Endodermal cell (in vitro differentiated cells): ENCODE results near the gene RRAD. TPM values are rescaled to one million over a fixed set of nuclear protein-coding genes. Genes with fewer than 3 reads are reported as not detected.

Source experiments
- DNase-seq: peaks from one replicate; pipeline ENCODE4 v3.0.0-alpha.2; 2017
- H3K27ac ChIP-seq: 2 replicates; pipeline ENCODE4 v1.5.1; 2013; ENCODE audit warnings: mild to moderate bottlenecking, low read depth, low read length, moderate library complexity
- H3K27me3 ChIP-seq: 2 replicates; pipeline ENCODE4 v1.6.1; 2013; ENCODE audit warnings: mild to moderate bottlenecking, low read length, moderate library complexity; ENCODE audit not compliant: insufficient read depth, control insufficient read depth, poor library complexity, severe bottlenecking
- H3K36me3 ChIP-seq: 2 replicates; pipeline ENCODE4 v1.7.0; 2013; ENCODE audit warnings: mild to moderate bottlenecking, low read length, moderate library complexity; ENCODE audit not compliant: control insufficient read depth, insufficient read depth
- H3K4me1 ChIP-seq: one replicate; pipeline ENCODE4 v1.7.0; 2013; ENCODE audit warnings: low read length; ENCODE audit not compliant: control insufficient read depth, insufficient read depth
- H3K4me3 ChIP-seq: 2 replicates; pipeline ENCODE4 v1.5.1; 2013; ENCODE audit warnings: mild to moderate bottlenecking, low read length, moderate library complexity
- H3K9ac ChIP-seq: 2 replicates; pipeline ENCODE4 v1.6.1; 2013; ENCODE audit warnings: mild to moderate bottlenecking, low read length, moderate library complexity; ENCODE audit not compliant: poor library complexity, severe bottlenecking; ENCODE audit errors: extremely low read depth
- H3K9me3 ChIP-seq: 2 replicates; pipeline ENCODE4 v1.6.1; 2013; ENCODE audit warnings: mild to moderate bottlenecking, low read length, moderate library complexity; ENCODE audit not compliant: control insufficient read depth
- H3K27ac Mint-ChIP-seq: 2 replicates; pipeline ENCODE4 v1.8.0; 2020; ENCODE audit warnings: mixed read lengths
- H3K27me3 Mint-ChIP-seq: 2 replicates; pipeline ENCODE4 v1.8.0; 2021; ENCODE audit warnings: mild to moderate bottlenecking, mixed read lengths; ENCODE audit not compliant: insufficient read depth
- H3K36me3 Mint-ChIP-seq: 2 replicates; pipeline ENCODE4 v1.8.0; 2020; ENCODE audit warnings: low read depth, mixed read lengths
- H3K4me1 Mint-ChIP-seq: 2 replicates; pipeline ENCODE4 v1.8.0; 2020; ENCODE audit warnings: mixed read lengths
- H3K4me3 Mint-ChIP-seq: 2 replicates; pipeline ENCODE4 v1.8.0; 2020; ENCODE audit warnings: mild to moderate bottlenecking, moderate library complexity, mixed read lengths
- H3K9me3 Mint-ChIP-seq: 2 replicates; pipeline ENCODE4 v1.8.0; 2020; ENCODE audit warnings: mild to moderate bottlenecking, mixed read lengths
- CTCF ChIP-seq: fragments of 200-600 bp; sonication (generic); conservative IDR thresholded peaks from 2 replicates; pipeline ENCODE4 v1.5.0; 2021; ENCODE audit warnings: antibody characterized with exemption, mild to moderate bottlenecking
- WGBS, 2 experiments: methylation state at CpG; one replicate each; pipeline versions ENCODE4 v1.1.5 to v1.1.7; 2013; ENCODE audit warnings: missing lambda C conversion rate in 2 of 2, mixed read lengths in 1 of 2; ENCODE audit not compliant: insufficient coverage in 1 of 2, insufficient read length in 1 of 2; 5-methylcytosine and 5-hydroxymethylcytosine counted together
- total RNA-seq, 2 donors: library from RNA; stranded (reverse); fragmentation: NEBNext Ultra II Directional in 1 of 2; extraction: Animal tissue kit (Norgen Biotek cat#: 25700) in 1 of 2; gene quantifications; 2 replicates in 1 of 2; 3 replicates in 1 of 2; pipeline ENCODE4 v1.2.1, GENCODE V29; 2021

RRAD gene
- total RNA-seq, 2 donors from 2014 or later: 0.55 TPM; not detected in 1

GRCh38 chr16:66888647-66889615, 36.4 kb downstream of the RRAD start:
- Mint-ChIP-seq H3K4me3 (no peak overlapping the region), H3K36me3 (peaks cover 28% of the 10 kb centered on the region), H3K27ac (no peak overlapping the region), H3K4me1 (peaks cover 22% of the 10 kb centered on the region), H3K27me3 (no peaks in the 10 kb centered on the region), H3K9me3 (no peaks in the 10 kb centered on the region)
- no peak overlapping the region for H3K27ac ChIP-seq
- WGBS, 2 experiments: 91 to 94% methylated on average over 5 to 6 of the region's 6 CpGs
- DNase-seq: no peak
- H3K4me1 ChIP-seq: peaks cover 11% of the 10 kb centered on the region
- peaks cover 25% of the 10 kb centered on the region for H3K36me3 ChIP-seq
- H3K9me3 ChIP-seq: no peaks in the 10 kb centered on the region
- no peaks in the 10 kb centered on the region for H3K27me3 ChIP-seq
- no peak for TF ChIP-seq CTCF
- H3K9ac ChIP-seq: no peak overlapping the region
- no peak overlapping the region for H3K4me3 ChIP-seq

DNA sequence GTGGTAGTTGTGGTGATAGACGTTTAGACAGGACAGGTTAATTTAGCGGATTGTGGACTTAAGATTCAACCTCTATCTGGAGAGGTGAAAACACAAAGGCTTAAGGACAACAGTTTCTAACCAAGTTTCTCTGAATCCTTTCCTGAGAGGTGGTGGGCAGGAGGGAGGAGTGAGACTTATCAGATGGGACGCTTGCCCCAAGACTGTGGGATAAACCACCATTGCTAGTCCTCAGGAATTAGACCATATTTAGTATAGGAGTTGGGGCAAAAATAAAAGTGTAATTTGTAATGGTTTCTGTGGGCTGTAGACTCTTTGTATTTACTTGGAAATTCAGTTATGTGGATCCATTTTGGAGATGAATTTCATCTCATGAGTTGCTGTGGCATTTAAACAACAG, 38.4 kb downstream of the RRAD start:
- H3K27me3 ChIP-seq: no peaks in the 10 kb centered on the region
- peaks cover 26% of the 10 kb centered on the region for H3K36me3 ChIP-seq
- no peak overlapping the region for H3K4me3 Mint-ChIP-seq
- DNase-seq: no peak
- 69 to 91% methylated on average over 3 of the region's 3 CpGs for WGBS, 2 experiments
- peaks cover 11% of the 10 kb centered on the region for H3K4me1 ChIP-seq
- peak overlapping the region; percentile 75 for H3K27ac Mint-ChIP-seq
- no peaks in the 10 kb centered on the region for H3K9me3 ChIP-seq
- no peak for TF ChIP-seq CTCF
- peak overlapping the region; percentile 14 for H3K9ac ChIP-seq
- no peak overlapping the region for H3K27ac ChIP-seq
- H3K27me3 Mint-ChIP-seq: no peaks in the 10 kb centered on the region
- H3K4me3 ChIP-seq: peak overlapping the region; percentile 7
- no peaks in the 10 kb centered on the region for H3K9me3 Mint-ChIP-seq
- peaks cover 28% of the 10 kb centered on the region for H3K36me3 Mint-ChIP-seq
- peaks cover 22% of the 10 kb centered on the region for H3K4me1 Mint-ChIP-seq

- WGBS, 2 experiments: 88 to 100% methylated on average over 1 to 2 of the region's 2 CpGs
- no peak for DNase-seq
- H3K9me3 Mint-ChIP-seq: no peaks in the 10 kb centered on the region
- no peaks in the 10 kb centered on the region for H3K27me3 Mint-ChIP-seq
- no peaks in the 10 kb centered on the region for H3K9me3 ChIP-seq
- H3K4me3 Mint-ChIP-seq: no peak overlapping the region
- H3K4me1 ChIP-seq: peaks cover 11% of the 10 kb centered on the region
- peak overlapping the region; percentile 7 for H3K4me3 ChIP-seq
- H3K9ac ChIP-seq: peak overlapping the region; percentile 14
- H3K4me1 Mint-ChIP-seq: peaks cover 22% of the 10 kb centered on the region
- peaks cover 28% of the 10 kb centered on the region for H3K36me3 Mint-ChIP-seq
- H3K27ac ChIP-seq: no peak overlapping the region
- H3K36me3 ChIP-seq: peaks cover 24% of the 10 kb centered on the region
- peak overlapping the region; percentile 75 for H3K27ac Mint-ChIP-seq
- H3K27me3 ChIP-seq: no peaks in the 10 kb centered on the region
- no peak for TF ChIP-seq CTCF
Observed at GRCh38 chr16:66886321-66886720, 39.0 kb downstream of the RRAD start.
